OCI-LY7 (cell line): ENCODE data around the gene TTC8. TPM values are rescaled to one million over a fixed set of nuclear protein-coding genes. Genes with fewer than 3 reads are reported as not detected.

Experiments
- BruUV-seq: library from RNA; stranded (reverse); fragments of 400-500 nt; replicated peaks from 2 replicates; lab custom pipeline; 2021; lab: Mats Ljungman, UMichigan
- CTCF ChIA-PET: fragments of 300-600 bp; sonication (Branson Sonifier 250); formaldehyde crosslinking; loops from one replicate; lab custom pipeline; 2022; ENCODE audit warnings: antibody characterized with exemption; ENCODE audit not compliant: unreplicated experiment; lab: Charles Lee
- POLR2A ChIA-PET: fragments of 300-600 bp; sonication (Branson Sonifier 250); formaldehyde crosslinking; loops from one replicate; lab custom pipeline; 2022; ENCODE audit warnings: antibody characterized with exemption; lab: Charles Lee
- DNase-seq: peaks from one replicate; pipeline ENCODE4 v3.0.0-alpha.2; 2015; ENCODE audit warnings: low spot score
- H2AFZ ChIP-seq: fragments of 200-600 bp; sonication (generic), shearing (Covaris generic); 2 replicates; pipeline ENCODE4 v1.6.1; 2014; ENCODE audit warnings: mild to moderate bottlenecking, antibody characterized with exemption, low read length, moderate library complexity
- H3K27ac ChIP-seq: fragments of 200-600 bp; sonication (generic); 2 replicates; pipeline ENCODE4 v1.5.1; 2014; ENCODE audit warnings: mixed run types, low read depth, mild to moderate bottlenecking, moderate library complexity, low read length, inconsistent platforms; ENCODE audit not compliant: poor library complexity, severe bottlenecking
- H3K36me3 ChIP-seq: fragments of 200-600 bp; sonication (generic); 2 replicates; pipeline ENCODE4 v1.6.1; 2014; ENCODE audit warnings: mild to moderate bottlenecking, antibody characterized with exemption, low read length, moderate library complexity, mixed read lengths; ENCODE audit not compliant: insufficient read depth
- H3K4me1 ChIP-seq: fragments of 200-600 bp; sonication (generic); 2 replicates; pipeline ENCODE4 v1.5.1; 2014; ENCODE audit warnings: mild to moderate bottlenecking, low read length; ENCODE audit not compliant: insufficient read depth, poor library complexity, severe bottlenecking
- H3K4me2 ChIP-seq: fragments of 200-600 bp; sonication (generic); 2 replicates; pipeline ENCODE4 v1.6.1; 2014; ENCODE audit warnings: mild to moderate bottlenecking, low read length
- H3K4me3 ChIP-seq: fragments of 200-600 bp; sonication (generic); 2 replicates; pipeline ENCODE4 v1.5.1; 2014; ENCODE audit warnings: mild to moderate bottlenecking, low read depth, low read length; ENCODE audit not compliant: poor library complexity, severe bottlenecking
- H3K79me2 ChIP-seq: fragments of 200-600 bp; sonication (generic); 2 replicates; pipeline ENCODE4 v1.6.1; 2016; ENCODE audit warnings: low read depth, mild to moderate bottlenecking, low read length, moderate library complexity, mixed read lengths; ENCODE audit not compliant: insufficient read depth
- H3K9me2 ChIP-seq: fragments of 200-600 bp; sonication (generic); 2 replicates; pipeline ENCODE4 v1.6.1; 2016; ENCODE audit warnings: mild to moderate bottlenecking, low read length, mixed read lengths; ENCODE audit not compliant: insufficient read depth
- H3K9me3 ChIP-seq: fragments of 200-600 bp; sonication (generic); 2 replicates; pipeline ENCODE4 v1.6.1; 2014; ENCODE audit warnings: mild to moderate bottlenecking, mixed run types, low read length, mixed read lengths
- H4K20me1 ChIP-seq: fragments of 200-600 bp; sonication (generic); 2 replicates; pipeline ENCODE4 v1.6.1; 2014; ENCODE audit warnings: mild to moderate bottlenecking, antibody characterized with exemption, low read length, moderate library complexity, mixed read lengths; ENCODE audit not compliant: insufficient read depth
- EZH2phosphoT487 ChIP-seq: fragments of 200-600 bp; sonication (generic); IDR thresholded peaks from 2 replicates; pipeline ENCODE4 v1.6.1; 2018; ENCODE audit warnings: low read depth, borderline replicate concordance, mild to moderate bottlenecking, mixed run types, antibody characterized with exemption, low read length, moderate library complexity, mixed read lengths
- intact Hi-C: fragments of 100-400 bp; cut with micrococcal nuclease; formaldehyde crosslinking; loops from one replicate; pipeline ENCODE4 v1.10.0; 2022; ENCODE audit not compliant: unreplicated experiment
- total RNA-seq, 2 experiments: library from RNA; depleted of rRNA in 1 of 2; stranded (reverse); fragments of >200 nt in 1 of 2; shearing (Covaris generic) in 1 of 2; gene quantifications; 2 replicates each; pipeline ENCODE4 v1.2.3, GENCODE V29; 2014 to 2022
- TF ChIP-seq, protein P1 (sequence below): fragments of 200-600 bp; sonication (generic); conservative IDR thresholded peaks from 2 replicates; pipeline ENCODE4 v1.5.1; 2014; ENCODE audit warnings: mild to moderate bottlenecking, antibody characterized with exemption, low read length, moderate library complexity, mixed read lengths

The TTC8 gene
- total RNA-seq, 2 experiments from 2014 or later = 3.0 to 8.2 TPM

DNA sequence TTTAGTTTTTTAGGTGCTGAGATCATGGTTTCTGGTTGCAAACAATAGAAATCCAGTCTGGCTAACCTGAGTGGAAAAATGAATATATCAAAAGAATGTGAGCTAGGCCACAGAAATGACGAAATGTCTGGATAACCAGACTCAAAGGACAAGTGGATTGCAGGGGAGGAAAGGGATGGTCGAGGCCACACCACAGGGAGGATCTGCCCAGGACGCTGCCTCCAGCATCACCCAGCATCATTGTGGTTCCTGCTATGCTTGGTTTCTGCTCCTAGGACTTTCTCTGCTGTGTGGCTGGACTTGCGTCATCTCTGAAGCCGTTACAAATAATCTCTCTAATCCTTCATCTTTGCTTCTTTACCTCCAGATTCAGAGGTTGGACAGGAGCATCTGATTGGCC lies 80.4 kb downstream of the TTC8 start:
- intact Hi-C loops = no loop called here
- DNase-seq = no peak
- ChIA-PET POLR2A (interaction anchor here (0.7 kb wide), 1 partner anchor 1275 kb away, joined by 3 read pairs; no protein-coding TSS in a partner anchor), CTCF (interaction anchor here (0.6 kb wide), 1 partner anchor 538 kb away, joined by 3 read pairs; no protein-coding TSS in a partner anchor)
- Histone ChIP-seq H3K27ac (no peak overlapping the region), H2AFZ (no peak overlapping the region), H3K79me2 (no peaks in the 10 kb centered on the region), H3K4me3 (no peak overlapping the region), H3K4me1 (no peaks in the 10 kb centered on the region), H3K36me3 (no peaks in the 10 kb centered on the region), H3K9me2 (no peaks in the 10 kb centered on the region), H3K9me3 (no peaks in the 10 kb centered on the region), H4K20me1 (no peaks in the 10 kb centered on the region), H3K4me2 (no peak overlapping the region)
- BruUV-seq = no TSS peak
- TF ChIP-seq, protein P1, sequence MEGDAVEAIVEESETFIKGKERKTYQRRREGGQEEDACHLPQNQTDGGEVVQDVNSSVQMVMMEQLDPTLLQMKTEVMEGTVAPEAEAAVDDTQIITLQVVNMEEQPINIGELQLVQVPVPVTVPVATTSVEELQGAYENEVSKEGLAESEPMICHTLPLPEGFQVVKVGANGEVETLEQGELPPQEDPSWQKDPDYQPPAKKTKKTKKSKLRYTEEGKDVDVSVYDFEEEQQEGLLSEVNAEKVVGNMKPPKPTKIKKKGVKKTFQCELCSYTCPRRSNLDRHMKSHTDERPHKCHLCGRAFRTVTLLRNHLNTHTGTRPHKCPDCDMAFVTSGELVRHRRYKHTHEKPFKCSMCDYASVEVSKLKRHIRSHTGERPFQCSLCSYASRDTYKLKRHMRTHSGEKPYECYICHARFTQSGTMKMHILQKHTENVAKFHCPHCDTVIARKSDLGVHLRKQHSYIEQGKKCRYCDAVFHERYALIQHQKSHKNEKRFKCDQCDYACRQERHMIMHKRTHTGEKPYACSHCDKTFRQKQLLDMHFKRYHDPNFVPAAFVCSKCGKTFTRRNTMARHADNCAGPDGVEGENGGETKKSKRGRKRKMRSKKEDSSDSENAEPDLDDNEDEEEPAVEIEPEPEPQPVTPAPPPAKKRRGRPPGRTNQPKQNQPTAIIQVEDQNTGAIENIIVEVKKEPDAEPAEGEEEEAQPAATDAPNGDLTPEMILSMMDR = no peak
- no peak for TF ChIP-seq EZH2phosphoT487

GRCh38 chr14:88908216-88908615 lies 83.8 kb downstream of the TTC8 start:
- Histone ChIP-seq H4K20me1 (no peaks in the 10 kb centered on the region), H3K9me2 (no peaks in the 10 kb centered on the region), H3K27ac (no peak overlapping the region), H3K4me2 (no peak overlapping the region), H3K79me2 (no peaks in the 10 kb centered on the region), H3K36me3 (no peaks in the 10 kb centered on the region), H3K4me3 (no peak overlapping the region), H3K9me3 (no peaks in the 10 kb centered on the region), H3K4me1 (no peaks in the 10 kb centered on the region), H2AFZ (no peak overlapping the region)
- intact Hi-C loops = no loop called here
- ChIA-PET POLR2A (no interaction called here), CTCF (no interaction called here)
- TF ChIP-seq, protein P1 = no peak
- no peak for TF ChIP-seq EZH2phosphoT487
- BruUV-seq = no TSS peak
- DNase-seq = no peak

- H3K4me3 ChIP-seq = no peak overlapping the region
- H4K20me1 ChIP-seq = no peaks in the 10 kb centered on the region
- H2AFZ ChIP-seq = no peak overlapping the region
- DNase-seq = no peak
- no peaks in the 10 kb centered on the region for H3K36me3 ChIP-seq
- no peaks in the 10 kb centered on the region for H3K79me2 ChIP-seq
- ChIA-PET POLR2A (no interaction called here), CTCF (no interaction called here)
- no TSS peak for BruUV-seq
- no peaks in the 10 kb centered on the region for H3K9me2 ChIP-seq
- no peak overlapping the region for H3K4me2 ChIP-seq
- H3K27ac ChIP-seq = no peak overlapping the region
- H3K9me3 ChIP-seq = no peaks in the 10 kb centered on the region
- H3K4me1 ChIP-seq = no peaks in the 10 kb centered on the region
- intact Hi-C loops = no loop called here
- TF ChIP-seq, protein P1 = no peak
- no peak for TF ChIP-seq EZH2phosphoT487
Measured at GRCh38 chr14:88910386-88910785, 85.9 kb downstream of the TTC8 start.
